HG03558 (cell line): ENCODE results near the gene PRSS33.

Experiments
- ATAC-seq: cut with Tn5 transposase; IDR thresholded peaks from one replicate; pipeline ENCODE4 v1.9.1; 2021; ENCODE audit warnings: moderate number of reproducible peaks; ENCODE audit not compliant: unreplicated experiment; ENCODE audit errors: extremely low read depth

PRSS33 gene

DNA sequence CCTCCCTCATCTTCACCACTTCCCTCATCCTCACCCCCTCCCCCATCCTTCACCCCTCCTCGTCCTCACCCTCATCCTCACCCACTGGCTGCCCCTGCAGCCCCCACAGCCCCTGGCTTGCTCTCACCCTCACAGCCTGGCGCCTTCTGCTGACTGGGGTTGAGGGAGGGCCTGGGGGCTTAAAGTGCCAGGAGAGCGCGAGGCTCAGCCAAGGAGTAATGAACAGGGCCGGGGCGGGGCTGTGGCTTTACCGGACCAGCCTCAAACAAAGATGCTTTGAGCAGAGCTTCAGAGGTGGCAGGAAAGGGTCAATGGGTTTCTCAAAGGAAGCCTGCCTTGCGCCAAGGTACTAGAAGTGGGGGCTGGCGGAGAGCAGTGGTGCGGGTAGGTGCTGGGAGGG is at the start of gene PRSS33:
TSS of gene PRSS33 (minus strand) at position 155 of the 400 bp plus-strand sequence. CDS start 1,013 bp downstream, outside the sequence.
- no peak for ATAC-seq

DNA sequence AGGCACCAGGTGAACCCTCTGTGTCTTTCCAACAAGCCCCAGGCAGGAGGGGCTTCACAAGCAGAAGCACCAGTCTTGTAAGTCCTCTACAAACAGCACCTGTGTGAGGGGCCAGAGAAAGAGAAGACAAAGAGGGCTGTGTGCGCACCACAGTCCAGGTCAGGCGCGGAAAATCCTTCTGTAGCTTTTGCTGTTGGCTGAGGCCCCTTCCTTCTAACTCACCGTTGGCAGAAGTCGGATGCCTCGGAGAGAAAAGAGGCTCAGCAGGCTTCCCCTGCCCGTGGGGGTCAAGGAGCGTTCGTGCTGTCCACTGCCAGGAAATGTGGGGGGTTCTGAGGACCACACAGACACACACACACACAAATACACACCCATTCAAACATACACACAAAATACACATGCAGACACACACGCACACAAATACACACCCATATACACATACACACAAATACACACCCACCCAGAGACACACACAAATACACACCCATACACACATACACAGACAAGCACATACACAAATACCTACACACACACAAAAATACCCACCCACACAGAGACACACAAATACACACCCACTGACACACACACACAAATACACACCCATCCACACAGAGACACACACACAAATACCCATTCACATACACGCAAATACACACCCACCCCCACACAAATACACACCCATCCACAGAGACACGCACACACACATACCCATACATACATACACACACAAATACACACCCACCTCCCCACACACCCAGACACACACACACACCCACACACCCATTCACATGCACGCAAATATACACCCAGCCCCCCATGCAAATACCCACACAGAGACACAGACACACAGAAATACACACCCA is 49.5 kb upstream of the PRSS33 start:
- no peak for ATAC-seq

DNA sequence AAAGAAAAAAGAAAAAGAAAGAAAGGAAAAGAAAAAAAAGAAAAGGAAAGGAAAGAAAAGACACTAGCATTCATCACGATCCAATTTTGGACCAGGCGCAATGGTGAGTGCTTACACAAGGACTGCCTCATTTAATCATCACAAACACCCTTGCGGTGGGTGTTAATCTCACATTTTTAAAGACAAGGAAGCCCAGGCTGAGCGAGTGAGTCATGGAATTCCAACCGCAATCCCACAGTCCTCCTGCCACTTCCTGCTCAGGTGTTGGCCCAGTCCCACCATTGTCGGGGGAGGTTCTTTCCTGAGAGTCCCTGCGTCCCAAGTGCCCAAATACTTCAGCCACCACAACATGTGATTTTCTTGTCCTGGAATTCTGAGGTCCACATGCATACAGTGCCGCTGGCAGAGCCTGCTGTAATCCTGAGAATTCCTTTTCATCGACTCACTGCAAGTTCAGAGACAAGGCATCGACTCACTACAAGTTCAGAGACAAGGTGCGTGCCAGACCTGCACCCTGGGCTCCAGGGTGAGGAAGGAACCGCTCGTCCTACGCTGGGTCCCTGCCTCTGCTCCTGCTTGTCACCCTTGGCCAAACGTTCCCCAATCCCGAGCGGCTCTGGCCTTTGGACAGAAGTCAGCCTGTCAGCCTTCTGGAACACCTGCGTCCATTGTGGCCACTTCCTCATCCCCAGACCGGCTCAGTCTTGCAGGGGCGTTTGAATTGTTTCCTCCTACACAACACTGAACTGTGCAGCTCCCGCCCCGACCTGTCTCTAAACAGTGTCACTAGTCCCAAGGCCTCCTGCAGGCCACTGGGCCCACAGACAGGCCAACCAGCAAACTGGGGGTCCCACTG is 48.5 kb upstream of the PRSS33 start:
- ATAC-seq = no peak

- ATAC-seq = no peak
Measured at GRCh38 chr16:2834968-2835367, 47.6 kb upstream of the PRSS33 start.

- ATAC-seq = no peak
Measured at GRCh38 chr16:2833776-2834175, 46.4 kb upstream of the PRSS33 start.

GRCh38 chr16:2831203-2831602 is 43.8 kb upstream of the PRSS33 start:
- no peak for ATAC-seq

GRCh38 chr16:2830355-2830695 is 43.0 kb upstream of the PRSS33 start:
- ATAC-seq = no peak

DNA sequence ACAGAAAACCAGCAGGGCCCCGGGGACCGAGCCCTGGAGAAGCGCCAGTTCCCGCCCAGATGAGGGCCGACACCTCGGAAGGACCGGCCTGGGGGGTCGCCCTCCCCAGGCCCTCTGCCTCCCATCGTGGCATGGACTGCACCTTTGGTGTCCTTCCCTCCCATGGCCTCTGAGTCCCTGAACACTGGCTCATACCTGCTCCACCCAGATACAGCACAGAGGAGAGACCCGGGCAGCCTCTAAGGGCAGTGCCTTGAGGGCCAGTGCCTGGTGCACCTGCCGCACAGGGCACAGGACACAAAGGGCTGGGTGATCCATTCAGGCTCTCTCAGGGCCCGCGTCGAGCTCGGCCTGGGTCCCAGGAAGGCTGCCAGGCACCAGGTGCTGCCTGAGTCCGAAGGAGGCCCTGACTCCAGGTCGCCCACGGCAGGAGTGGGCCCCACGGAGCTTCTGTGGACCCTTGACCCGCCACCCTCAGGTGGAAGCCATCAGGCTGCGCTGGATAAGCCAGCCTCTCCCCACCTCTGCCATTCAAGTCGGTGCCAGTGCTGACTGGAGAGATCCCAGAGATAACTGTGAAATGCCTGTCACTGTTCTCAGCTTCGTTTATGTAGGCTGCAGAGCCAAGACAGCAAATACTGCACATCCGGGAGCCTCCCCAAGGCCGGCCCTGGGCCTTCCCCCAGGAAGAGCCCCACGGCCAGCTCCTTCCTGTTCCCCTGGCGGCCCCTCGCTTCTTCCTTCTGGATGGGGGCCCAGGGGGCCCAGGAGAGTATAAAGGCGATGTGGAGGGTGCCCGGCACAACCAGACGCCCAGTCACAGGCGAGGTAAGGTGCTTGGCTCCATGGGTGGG is 42.4 kb upstream of the PRSS33 start, which contains the start of gene ZG16B:
TSS of gene ZG16B (plus strand) at position 803 of the 854 bp plus-strand sequence. CDS start 139 bp downstream, outside the sequence.
- no peak for ATAC-seq

GRCh38 chr16:2828876-2829430 is 41.6 kb upstream of the PRSS33 start:
- ATAC-seq = no peak

- no peak for ATAC-seq
Measured at GRCh38 chr16:2828521-2828840, 41.1 kb upstream of the PRSS33 start.

DNA sequence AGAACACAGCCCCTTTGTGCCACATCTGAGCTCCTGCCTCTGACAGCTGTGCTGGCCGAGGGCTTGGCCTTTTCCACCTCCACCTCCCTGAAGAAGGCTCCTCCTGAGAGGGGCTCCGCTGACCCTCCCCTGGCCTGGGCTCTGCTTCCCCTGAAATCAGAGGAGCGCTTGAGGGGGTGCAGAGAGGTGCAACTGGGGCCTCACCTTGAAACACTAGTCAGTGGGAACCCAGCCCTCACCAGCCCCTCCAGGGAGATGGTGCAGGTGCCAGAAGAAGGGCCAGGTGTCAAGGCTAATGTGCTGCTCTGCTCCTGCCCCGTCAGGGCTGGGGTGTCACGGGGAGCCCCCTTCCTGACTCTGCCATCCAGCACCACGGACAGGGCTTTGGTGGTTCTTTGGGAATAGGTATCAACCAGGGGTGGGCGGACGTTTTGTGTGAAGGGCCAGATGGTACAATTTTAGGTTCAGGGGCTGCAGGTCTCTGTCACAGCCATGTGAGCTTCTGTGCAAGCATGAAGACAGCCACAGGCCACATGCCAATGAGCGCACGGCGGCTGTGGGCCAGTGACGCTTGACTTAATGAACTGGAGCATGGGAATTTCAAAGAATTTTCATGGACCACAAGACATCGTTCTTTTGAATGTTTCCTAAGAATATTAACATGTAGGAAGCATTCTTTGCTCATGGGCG is 40.6 kb upstream of the PRSS33 start:
- no peak for ATAC-seq

DNA sequence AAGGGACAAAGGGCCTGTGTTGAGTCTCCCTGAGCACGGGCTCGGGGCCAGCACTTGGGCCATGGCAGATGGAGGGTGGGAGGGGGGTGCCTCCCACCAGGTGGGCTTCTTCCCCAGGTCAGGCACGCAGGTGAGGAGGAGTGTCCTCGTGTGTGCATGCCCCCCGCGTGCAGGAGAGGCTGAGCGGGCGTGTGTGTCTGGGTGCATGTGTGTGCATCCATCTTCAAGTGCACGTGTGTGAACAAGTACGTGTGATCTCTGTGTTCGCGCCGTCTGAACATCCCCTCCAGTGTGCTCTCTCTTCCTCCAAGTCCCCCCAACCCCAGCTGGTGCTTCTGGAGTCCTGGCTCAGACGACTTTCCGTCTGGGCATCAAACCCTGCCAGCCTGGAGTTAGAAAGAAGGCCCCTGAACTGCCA is 40.0 kb upstream of the PRSS33 start:
- ATAC-seq = no peak

- ATAC-seq = no peak
Measured at GRCh38 chr16:2826591-2827373, 39.4 kb upstream of the PRSS33 start.

DNA sequence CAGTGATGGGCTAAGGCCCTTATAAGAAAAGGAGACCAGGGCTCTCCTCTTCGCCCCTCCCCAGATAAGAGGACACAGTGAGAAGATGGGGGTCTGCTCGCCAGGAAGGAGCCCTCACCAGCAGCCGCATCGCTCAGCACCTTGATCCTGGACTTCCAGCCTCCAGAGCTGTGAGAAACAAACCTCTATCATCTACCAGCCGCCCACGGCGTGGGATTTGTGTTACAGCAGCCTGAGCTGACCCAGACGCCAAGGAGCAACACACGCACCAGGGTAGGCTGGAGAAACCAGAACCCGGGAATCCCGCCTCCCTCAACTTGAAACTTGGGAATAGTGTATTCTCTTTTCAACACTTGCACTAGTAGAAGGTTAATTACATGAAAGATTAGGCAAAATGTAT is 38.5 kb upstream of the PRSS33 start:
- no peak for ATAC-seq

DNA sequence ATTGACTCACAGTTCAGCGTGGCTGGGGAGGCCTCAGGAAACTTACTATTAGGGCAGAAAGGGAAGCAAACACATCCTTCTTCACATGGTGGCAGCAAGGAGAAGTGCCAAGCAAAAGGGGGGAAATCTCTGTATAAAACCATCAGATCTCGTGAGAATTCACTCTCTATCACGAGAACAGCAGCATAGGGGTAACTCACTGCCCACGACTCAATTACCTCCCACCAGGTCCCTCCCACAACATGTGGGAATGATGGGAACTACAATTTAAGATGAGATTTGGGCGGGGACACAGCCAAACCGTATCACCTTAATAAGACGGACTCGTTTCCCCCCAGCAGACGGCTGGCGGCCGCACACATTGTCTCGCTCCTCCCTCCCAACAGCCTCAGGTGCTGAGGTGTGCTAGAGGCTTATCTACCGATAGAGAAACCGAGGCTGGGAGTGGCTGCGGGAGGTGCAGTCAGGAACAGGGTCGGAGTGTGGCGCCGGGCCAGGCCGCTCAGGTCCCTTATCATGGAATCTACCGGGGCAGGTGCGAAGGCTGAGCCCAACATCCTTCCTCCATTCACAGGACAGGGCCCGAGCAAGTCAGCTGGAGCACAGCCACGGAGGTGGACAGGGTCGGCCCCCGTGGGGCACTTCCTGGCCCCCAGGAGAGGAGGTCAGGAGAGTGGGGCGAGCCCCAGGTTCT is 37.8 kb upstream of the PRSS33 start:
- no peak for ATAC-seq

- ATAC-seq = no peak
Measured at GRCh38 chr16:2824626-2825025, 37.3 kb upstream of the PRSS33 start.

DNA sequence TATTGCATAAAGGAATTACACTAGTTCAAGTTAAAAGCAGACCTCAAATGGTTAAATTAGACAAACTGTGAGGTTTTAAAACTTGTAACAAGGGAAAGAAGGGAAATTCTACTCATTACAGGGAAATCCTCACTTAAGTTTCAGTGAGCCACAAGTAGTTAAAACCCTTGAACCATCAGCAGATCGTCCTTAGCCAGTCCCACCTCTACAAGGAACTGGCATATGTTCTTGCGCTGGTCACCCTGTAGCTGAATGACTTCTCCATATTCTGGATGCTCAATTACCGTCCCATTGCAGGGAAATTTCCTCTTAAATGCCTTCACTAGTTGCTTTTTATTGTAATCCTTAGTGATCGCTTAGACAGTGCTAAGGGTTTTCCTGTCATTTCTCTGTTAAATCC is 35.1 kb upstream of the PRSS33 start:
- no peak for ATAC-seq

DNA sequence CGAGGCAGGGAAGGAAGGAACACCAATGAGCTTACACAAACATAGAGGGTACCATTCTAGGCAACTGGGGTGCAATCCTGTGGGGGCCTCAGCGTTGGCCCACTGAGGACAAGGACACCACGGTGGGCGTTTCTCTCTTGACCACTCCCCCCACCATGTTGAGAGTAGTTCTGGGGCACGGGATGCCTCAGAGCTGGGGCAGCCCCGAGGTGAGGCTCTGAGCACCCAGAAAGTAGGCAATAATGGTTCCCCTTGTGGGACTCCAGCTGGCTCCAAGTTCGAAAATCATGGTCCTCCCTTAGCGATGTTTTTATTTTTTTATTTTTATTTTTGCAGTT is 34.8 kb upstream of the PRSS33 start:
- ATAC-seq = no peak
